ENCODE measurements around the gene ALS2. TPM values are rescaled to one million over a fixed set of nuclear protein-coding genes. Genes with fewer than 3 reads are reported as not detected.

The ALS2 gene
- total and polyA plus RNA-seq, 4 donors = 8.2 to 35.3 (median 15.0) TPM

GRCh38 chr2:201773990-201774389 is 6.7 kb downstream of the ALS2 start:
- TF ChIP-seq ZBTB33 (IDR thresholded peaks at IDR 0.05) (no peak), ATF3 (IDR thresholded peaks at IDR 0.05) (no peak), TAF1 (conservative IDR thresholded peaks at IDR 0.05) (no peak), YY1 (IDR thresholded peaks at IDR 0.05) (no peak), EGR1 (IDR thresholded peaks at IDR 0.05; ENCODE audit: low read depth in 2 of 2) (no peak), HNF4A (conservative IDR thresholded peaks at IDR 0.05) (no peak), GABPA (IDR thresholded peaks at IDR 0.05 in 1 of 2, conservative IDR thresholded peaks at IDR 0.05 in 1 of 2) (no peak), RXRA (IDR thresholded peaks at IDR 0.05) (no peak), SP1 (IDR thresholded peaks at IDR 0.05) (no peak), HNF4G (IDR thresholded peaks at IDR 0.05) (no peak)
- no peaks in the 10 kb centered on the region for H3K36me3 ChIP-seq (ENCODE audit: control insufficient read depth in 4 of 4, insufficient read depth in 3 of 4, low read depth in 1 of 4, low read length in 3 of 4)
- H3K9me3 ChIP-seq (ENCODE audit: control insufficient read depth in 4 of 4, low read length in 3 of 4) = no peaks in the 10 kb centered on the region
- H3K27me3 ChIP-seq (ENCODE audit: control insufficient read depth in 4 of 4, insufficient read depth in 4 of 4, low read length in 3 of 4) = no peaks in the 10 kb centered on the region
- no peak overlapping the region for H3K9ac ChIP-seq (ENCODE audit: low read depth in 1 of 2, low read length in 2 of 2)
- 92% methylated on average over 1 of the region's 1 CpG for WGBS
- peaks cover 4 to 36% (median 19%) of the 10 kb centered on the region in 4 donors for H3K4me1 ChIP-seq (ENCODE audit: control insufficient read depth in 4 of 4, insufficient read depth in 4 of 4, low read length in 3 of 4)
- H3K4me3 ChIP-seq (ENCODE audit: low read depth in 1 of 3, low read length in 3 of 3) = no peak overlapping the region
- DNase-seq (ENCODE audit: low spot score) = no peak
- no peak overlapping the region for H3K27ac ChIP-seq (ENCODE audit: low read depth in 1 of 2, low read length in 2 of 2)

- Histone ChIP-seq H3K27me3 (ENCODE audit: control insufficient read depth in 4 of 4, insufficient read depth in 4 of 4, low read length in 3 of 4) (no peaks in the 10 kb centered on the region), H3K9me3 (ENCODE audit: control insufficient read depth in 4 of 4, low read length in 3 of 4) (no peaks in the 10 kb centered on the region), H3K4me3 (ENCODE audit: low read depth in 1 of 3, low read length in 3 of 3) (no peak overlapping the region), H3K9ac (ENCODE audit: low read depth in 1 of 2, low read length in 2 of 2) (no peak overlapping the region), H3K27ac (ENCODE audit: low read depth in 1 of 2, low read length in 2 of 2) (no peak overlapping the region), H3K4me1 (ENCODE audit: control insufficient read depth in 4 of 4, insufficient read depth in 4 of 4, low read length in 3 of 4) (peaks cover 0 to 5% (median 2%) of the 10 kb centered on the region in 4 donors), H3K36me3 (ENCODE audit: control insufficient read depth in 4 of 4, insufficient read depth in 3 of 4, low read depth in 1 of 4, low read length in 3 of 4) (peaks cover 1 to 10% (median 3%) of the 10 kb centered on the region in 4 donors)
- TF ChIP-seq RXRA (IDR thresholded peaks at IDR 0.05) (no peak), MAX (IDR thresholded peaks at IDR 0.05) (no peak), EGR1 (IDR thresholded peaks at IDR 0.05; ENCODE audit: low read depth in 2 of 2) (no peak), RAD21 (IDR thresholded peaks at IDR 0.05) (no peak), TAF1 (conservative IDR thresholded peaks at IDR 0.05) (no peak), HNF4A (conservative IDR thresholded peaks at IDR 0.05) (no peak), ZBTB33 (IDR thresholded peaks at IDR 0.05) (no peak), FOXA2 (IDR thresholded peaks at IDR 0.05) (no peak)
- no peak for DNase-seq (ENCODE audit: low spot score)
- WGBS = 90% methylated on average over 4 of the region's 4 CpGs
Measured at GRCh38 chr2:201769666-201770373, 10.9 kb downstream of the ALS2 start.
